HG03521 (cell line): ENCODE results near the gene CDX1.

Source experiments
- ATAC-seq: cut with Tn5 transposase; IDR thresholded peaks from one replicate; pipeline ENCODE4 v1.9.1; 2021; ENCODE audit warnings: mild to moderate bottlenecking, moderate library complexity; ENCODE audit not compliant: unreplicated experiment

The CDX1 gene

GRCh38 chr5:150203832-150204589, 37.4 kb downstream of the CDX1 start:
- ATAC-seq = no peak

DNA sequence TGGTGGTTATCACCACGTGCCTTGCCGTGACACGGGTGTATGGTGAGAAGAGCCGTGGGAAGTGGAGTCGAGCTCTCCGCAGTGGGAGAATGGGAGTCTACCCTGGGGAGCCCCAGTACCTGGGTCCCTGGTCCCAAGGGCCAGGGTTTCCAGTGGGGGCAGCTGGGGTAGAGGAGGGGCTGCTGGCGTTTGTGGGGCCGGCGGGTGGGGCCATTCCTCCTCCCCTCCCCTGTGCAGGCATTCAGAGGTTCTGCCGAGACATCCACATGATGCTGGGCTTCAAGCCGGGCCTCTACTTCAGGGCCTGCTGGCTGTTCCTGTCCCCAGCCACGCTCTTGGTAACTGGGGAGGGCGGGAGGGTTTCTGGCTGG, 38.0 kb downstream of the CDX1 start:
- ATAC-seq = no peak

DNA sequence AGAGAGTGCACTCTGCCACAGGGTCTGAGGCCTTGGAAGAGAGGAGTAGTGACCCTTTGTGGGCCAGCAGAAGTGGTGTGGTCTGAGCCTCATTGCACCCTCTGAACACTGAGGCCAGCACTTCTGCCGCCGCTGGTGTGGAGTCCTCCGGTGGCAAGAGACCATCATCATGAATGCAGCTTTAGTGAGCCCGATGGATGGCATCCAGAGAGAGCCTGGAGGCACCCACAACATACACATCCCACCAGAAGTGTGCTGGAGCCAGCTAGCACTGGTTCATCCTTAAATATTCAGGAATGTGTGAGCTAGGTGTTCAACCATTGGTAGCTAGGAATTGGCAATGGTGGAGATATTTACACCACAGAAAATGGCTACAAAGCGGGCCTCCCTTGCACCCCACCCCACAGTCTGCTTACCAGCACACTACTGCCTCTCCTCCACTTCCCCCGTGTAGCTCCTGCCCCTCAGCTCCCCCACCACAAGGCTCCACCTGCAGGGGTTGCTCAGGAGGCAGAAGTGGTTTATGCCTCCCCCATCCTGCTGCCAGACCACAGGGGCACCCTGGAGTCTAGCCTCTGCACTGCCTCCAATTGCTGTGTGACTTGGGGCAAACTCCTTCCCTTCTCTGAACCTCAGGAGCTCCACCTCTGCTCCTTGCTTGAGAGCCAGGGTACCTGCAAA, 39.7 kb downstream of the CDX1 start:
- ATAC-seq = no peak

GRCh38 chr5:150206779-150207115, 40.2 kb downstream of the CDX1 start:
- no peak for ATAC-seq

DNA sequence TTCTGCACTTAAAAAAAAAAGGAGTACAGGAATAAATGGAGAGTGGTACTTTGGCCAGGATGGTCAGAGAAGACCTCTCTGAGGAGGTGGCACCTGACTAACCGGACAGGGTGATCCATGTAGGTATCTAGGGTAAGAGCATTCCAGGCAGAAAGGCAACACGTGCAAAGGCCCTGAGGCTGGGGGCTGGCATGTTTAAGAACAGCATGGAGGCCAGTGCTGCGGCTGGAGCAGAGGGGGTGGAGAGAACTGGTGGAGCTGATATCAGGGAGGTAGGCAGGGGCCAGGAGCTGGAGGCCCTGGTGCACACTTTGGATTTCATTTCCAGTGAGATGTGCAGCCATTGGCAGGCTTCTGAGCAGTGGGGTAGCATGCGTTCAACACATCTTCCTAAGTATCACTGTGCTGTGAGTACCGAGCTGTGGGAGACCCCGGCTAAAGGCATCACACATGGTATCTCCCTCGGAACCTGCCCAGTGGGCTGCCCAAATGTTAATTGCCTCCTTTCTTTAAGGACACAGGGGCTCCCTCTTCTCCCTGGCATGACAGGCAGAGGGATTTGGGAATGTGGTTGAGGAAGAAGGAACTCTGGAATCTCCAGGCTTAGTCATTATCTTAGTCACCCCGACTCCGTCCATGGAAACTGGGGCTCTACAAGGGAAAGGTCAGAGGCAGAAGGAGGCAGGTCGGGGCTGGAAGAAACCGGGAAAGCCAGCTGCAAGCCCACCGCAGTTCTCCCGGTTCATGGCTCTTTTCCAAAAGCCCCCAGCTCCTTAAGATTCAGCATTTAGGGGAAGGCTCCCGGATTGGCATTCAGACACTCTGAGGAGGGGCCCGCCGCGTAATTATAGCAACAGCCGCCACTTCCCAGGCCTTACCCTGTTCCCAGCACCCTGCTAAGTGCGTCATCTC, 41.9 kb downstream of the CDX1 start:
- no peak for ATAC-seq

DNA sequence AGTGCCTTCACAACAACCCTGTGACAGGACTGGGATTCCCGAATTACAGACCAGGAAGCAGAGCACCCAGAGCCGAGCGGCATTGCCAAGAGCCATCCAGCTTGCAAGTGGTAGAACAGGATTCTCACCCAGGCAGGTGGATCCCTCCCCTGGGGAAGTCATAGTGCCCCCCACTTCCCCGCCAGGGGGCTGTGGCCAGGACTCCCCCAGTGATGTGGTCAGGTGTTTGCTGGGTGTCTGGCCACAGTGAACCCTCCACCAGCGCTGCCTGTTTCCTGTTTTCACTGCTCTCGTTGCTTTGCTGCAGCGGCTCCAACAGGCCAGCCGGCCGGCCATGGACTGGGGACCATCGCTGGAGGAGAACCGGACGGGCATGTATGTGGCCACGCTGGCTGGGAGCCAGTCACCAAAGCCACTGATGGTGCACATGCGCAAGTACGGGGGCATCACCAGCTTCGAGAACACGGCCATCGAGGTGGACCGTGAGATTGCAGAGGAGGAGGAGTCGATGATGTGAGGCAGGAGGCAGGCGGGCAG, 42.6 kb downstream of the CDX1 start:
- ATAC-seq = no peak

DNA sequence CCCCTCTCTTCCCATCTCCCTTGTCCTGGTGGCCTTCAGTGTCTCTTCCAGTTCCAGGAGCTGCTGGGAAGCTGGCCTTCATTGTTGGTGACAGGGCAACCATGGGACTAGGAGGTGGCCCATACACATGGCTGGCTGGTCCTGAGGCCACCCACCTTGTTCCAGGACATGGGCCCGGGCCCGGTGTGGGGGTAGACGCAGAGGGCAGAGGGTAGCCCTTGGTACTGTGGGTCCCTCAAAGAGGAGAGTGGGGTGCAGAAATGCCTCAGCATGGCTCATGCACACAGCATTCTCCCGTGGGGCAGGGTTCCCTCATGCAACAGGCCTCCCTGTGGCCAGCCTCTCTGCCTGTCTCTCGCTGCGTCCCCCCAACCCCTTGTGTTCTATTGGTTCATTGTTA, 44.1 kb downstream of the CDX1 start:
- no peak for ATAC-seq

- ATAC-seq = no peak
Observed at GRCh38 chr5:150211156-150212030, 44.8 kb downstream of the CDX1 start.

DNA sequence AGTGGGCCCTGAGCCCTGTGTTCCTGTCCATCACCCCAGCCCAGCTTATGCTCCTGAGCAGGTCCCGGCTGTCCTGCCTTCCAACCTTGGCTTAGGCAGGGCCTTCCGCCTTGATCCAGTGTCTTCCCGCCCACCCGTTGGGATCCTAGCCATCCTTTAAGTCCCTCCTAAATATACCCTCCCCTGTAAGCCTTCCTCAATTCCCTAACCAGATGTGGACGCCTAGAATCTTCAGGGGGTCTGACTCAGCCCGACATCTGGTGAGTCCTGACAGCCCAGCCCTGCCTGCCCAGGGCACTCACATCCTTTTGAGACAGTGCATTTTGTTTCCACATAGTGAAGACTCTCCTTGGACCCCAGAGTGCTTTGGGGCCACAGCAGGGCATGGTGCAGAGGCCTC, 47.0 kb downstream of the CDX1 start:
- ATAC-seq = no peak

DNA sequence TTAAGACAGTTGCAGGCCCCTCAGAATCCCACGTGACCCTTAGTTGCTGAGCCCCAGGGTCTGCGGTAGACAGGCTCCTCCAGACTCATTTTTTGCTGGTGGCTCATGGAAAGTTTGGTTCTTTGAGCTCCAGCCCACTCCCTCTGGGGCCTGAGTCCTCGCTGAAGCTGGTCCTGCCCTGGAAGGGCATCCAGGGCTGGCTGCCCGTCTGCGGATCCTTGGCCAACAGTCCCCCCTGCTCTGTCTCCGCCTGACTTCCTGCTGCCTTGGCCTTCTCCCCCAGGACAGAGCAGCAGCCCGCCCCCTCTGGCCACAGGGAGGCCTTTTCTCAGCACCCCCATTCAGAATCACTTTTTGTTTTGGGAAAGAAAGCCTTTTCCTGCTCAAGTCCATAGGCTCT, 47.7 kb downstream of the CDX1 start:
- no peak for ATAC-seq

DNA sequence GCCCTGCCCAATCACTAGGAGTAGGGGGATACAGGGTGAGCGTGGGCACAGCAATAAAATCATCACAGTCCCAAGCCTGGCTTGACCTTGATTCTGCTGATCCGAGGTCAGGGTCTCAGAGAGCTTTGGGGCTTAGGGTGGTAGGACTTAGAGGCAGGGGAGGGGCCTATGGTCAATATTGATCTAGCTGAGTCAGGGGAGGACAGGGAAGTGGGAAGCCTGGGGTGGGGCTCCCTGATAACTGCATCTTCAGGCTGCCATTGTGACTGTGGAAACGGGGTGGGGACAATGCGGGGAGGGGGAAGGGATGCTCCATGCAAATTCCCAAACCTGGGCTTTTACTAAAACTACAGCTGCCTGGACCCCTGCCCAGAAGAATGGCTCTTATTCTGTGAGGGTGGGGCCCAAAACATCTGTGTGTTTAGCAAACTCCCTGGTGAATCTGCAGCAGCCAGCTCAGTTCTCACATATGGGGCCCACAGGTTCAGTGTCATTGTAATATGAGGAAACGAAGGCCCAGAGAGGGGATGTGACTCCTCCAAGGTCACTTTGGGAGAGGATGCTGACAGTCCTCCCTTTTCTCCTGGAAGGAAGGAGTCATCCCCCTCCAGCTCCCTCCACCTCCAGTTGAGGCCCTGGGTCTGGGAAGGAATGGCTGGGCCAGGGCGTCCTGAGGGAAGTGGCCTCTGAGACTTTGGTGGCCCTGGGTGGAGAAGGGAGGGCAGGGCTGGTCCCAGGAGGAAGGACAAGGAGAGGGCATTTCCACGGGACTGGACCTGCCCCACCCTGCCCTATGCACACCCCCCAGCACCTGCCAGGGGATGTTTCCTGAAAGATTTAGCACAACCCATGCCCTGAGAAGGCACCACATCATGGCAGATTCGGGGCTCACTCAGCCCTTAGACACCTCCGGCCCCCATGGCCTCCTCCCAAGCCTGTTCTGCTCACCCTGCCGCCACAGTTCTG, 49.7 kb downstream of the CDX1 start:
- no peak for ATAC-seq

GRCh38 chr5:150217038-150217437, 50.5 kb downstream of the CDX1 start:
- no peak for ATAC-seq

GRCh38 chr5:150217873-150218692, 51.5 kb downstream of the CDX1 start:
- peak; percentile 82 for ATAC-seq

DNA sequence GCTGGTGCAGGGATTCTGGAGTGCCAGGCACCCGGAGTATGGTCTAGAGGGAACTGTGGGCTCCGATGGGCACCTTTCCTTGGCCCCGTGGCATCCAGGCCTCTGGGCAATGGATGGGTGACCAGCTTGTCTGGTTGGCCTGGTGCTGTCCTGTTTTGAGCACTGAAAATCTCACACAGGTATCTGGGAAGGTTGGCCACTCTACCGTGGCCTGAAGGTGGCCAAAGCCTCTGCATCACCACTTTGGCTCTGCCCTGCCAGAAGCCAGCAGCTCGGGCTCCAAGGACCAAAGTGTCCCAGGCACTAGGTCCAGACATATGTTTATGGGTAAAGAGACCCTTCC, 52.1 kb downstream of the CDX1 start:
- ATAC-seq = no peak

DNA sequence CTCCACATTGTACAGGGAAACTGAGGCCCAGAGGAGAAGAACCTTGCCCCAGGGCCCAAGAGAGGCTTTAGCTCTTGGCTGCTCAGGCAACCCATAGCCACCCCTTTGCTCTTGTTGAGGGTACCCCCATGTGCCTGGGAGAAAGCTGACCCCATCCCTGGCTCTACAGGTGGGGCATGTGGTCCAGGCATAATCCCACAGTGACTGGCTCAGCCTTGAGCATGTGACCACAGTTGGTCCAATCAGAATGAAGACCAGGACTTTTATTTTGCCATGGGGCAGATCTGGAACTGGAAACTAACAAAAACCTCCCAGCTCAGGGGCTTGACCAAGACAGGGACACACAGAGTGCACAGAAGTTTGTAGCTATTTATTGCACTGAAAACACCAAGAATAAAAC, 52.6 kb downstream of the CDX1 start:
- no peak for ATAC-seq

DNA sequence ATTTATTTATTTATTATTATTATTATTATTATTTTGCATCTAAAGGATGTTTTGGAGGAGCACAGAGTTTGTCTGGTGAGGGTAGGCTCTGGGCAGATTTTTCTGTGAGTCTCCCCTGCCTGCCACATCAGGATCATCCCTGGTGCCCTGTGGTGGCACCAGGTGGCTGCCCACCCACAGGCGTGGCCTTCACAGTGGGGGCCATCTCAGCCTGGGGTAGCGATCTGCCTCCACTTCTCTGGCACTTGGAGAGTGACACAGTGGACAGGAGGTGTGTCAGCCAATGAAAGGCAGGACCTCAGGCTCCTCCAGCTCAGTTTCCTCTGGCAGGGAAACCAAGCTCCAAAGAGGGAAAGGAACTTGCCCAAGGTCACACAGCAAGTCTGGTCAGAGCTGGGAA, 53.3 kb downstream of the CDX1 start:
- ATAC-seq = no peak

GRCh38 chr5:150221471-150221870, 54.9 kb downstream of the CDX1 start:
- no peak for ATAC-seq

- ATAC-seq = no peak
Observed at GRCh38 chr5:150222906-150223305, 56.3 kb downstream of the CDX1 start.

DNA sequence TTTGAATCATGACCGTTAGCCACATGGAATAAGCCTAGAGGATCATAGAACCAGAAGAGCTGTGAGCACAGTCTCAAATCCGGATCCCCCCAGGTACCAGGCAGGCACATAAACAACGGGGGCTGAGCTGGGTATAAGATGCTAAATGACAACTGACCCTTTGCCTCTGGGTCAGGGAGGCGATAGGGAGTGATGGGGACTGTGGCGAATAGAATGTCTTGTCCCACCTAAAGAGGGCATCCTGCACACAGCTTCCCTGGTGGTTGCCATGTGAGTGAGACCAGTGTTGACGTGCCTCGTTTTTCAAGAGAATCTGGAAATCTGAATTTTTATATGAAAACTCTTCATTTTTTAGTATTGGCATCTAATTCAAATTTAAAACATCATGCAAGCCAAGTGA, 56.9 kb downstream of the CDX1 start:
- no peak for ATAC-seq
